Stimulated activated CD4-positive, alpha-beta T cell treated with anti-CD3 and anti-CD28 coated beads, Interleukin-15, amount 100 ng/mL, for 24 hours (primary cell): ENCODE measurements around the gene PLD5.
"Not testable (repeated sequence)": the region's sequence is repeated elsewhere in the genome, so short reads cannot be mapped to it uniquely, and the experiment has no call there.

Experiments used
- DNase-seq: peaks from one replicate; pipeline ENCODE4 v3.0.0-alpha.2; 2020

The PLD5 gene

GRCh38 chr1:242133796-242134195 lies 390.7 kb downstream of the PLD5 start:
- no peak for DNase-seq

- no peak for DNase-seq
Measured at GRCh38 chr1:242133351-242133750, 391.1 kb downstream of the PLD5 start.

DNA sequence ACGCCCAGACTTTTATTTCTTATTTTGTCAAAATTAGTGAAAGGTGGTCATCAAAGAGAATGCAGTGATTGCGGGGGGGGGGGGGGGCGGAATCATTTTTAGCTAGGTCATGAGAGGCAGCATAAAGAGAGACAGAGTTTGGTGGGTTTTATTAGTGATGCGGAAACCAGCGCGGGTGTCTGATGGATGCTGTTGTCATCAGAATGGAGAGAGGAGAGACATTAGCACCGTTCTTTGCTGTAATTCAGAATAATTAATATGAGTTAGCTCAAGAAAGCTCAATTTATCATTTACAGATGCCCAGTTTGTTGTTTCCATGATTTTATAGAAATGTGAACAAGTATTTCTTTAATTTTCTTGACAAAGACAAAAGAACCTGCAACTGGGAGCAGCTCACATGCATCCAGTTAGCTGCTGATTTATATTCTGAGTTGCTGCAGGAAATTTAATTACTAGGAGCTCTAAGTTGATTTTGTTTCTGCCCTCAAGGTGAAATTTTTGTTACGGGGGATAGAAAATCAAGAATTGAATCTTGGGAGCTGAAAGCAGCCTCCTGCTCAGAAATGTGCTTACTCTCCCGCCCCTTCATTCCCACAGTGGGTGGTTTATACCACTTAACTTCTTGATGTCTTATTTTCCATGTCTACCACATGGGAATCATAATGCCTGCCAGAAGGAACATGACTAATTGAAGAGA lies 392.2 kb downstream of the PLD5 start:
- DNase-seq, result no peak

GRCh38 chr1:242128951-242129502 lies 395.5 kb downstream of the PLD5 start:
- no peak for DNase-seq

- DNase-seq, result no peak
Measured at GRCh38 chr1:242120432-242120831, 404.1 kb downstream of the PLD5 start.

DNA sequence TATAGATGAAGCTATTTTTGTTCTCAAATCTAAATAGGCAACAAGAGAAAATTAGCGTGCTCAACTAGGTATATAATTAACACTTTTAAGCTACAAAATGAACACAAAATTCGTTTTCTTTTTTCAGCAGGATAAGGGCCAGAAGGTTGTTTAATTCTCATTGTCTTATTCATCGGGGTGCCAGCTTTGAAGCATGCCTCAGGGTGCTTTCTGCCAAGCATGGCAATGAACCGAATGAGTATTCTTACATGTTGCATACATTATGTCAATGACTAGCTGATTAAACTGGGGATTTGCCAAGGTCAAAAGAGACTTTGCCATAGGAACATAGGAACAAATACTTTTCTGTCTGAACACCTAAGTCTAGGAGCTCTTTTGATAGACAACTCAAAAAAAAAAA lies 423.6 kb downstream of the PLD5 start:
- no peak for DNase-seq

- DNase-seq, result not testable (repeated sequence)
Measured at GRCh38 chr1:242097283-242097682, 427.2 kb downstream of the PLD5 start.

DNA sequence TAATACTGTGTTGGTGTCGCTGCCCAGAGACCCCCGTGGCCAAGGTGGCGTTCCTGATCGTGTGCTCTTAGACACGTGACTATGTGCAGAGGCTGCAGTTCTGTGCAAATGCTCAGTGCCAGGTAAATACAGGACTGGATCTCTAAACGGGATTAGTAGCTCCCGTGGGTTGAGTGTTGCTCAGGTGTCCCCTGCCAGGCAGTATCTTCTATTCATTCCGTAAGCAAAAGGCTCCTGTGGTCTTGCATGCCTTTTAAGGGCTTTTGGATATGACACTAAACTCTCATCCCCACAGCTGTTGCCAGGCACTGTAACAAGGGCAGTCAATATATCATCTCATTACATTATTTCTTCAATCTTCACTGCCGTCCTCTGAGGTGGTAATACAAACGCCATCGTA lies 431.4 kb downstream of the PLD5 start:
- DNase-seq, result no peak

- no peak for DNase-seq
Measured at GRCh38 chr1:242089911-242090310, 434.6 kb downstream of the PLD5 start.

DNA sequence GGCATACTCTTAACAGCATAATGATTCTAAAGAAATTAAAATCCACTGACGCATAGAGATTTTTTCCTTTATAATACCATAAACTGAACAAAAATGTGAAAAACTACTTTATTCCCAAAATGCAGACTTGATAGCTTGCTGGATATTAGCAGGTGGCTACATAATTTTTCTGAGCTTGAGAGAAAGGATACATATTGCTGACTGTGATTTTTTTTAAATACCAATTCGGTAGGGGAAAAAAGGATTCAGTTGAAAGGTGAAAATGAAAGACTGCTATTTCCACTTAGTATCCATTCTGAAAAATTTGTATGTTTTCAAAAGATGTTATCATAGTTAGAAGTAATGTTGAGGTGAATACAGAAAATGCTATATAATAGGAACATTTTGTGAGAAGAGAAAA lies 435.6 kb downstream of the PLD5 start:
- DNase-seq, result no peak

GRCh38 chr1:242086706-242087105 lies 437.8 kb downstream of the PLD5 start:
- no peak for DNase-seq

DNA sequence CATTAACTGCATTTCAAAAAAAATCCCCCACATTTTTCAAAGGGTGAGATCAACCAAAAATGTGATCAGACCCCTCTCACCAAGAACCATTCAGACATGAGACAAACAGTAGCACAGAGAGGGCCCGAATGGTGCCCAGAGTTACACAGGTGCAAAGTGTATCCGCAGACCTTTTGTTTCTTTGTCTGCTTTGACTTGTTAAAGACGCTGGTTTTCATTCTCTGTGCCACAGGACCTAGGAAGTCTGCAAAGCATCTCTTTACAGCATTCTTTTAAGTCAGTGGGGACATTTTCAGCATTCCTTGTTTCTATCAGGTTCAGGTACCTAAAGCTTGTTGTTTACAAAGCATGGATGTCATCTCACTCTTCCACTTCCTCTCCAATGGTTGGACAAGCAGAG lies 438.4 kb downstream of the PLD5 start:
- no peak for DNase-seq

DNA sequence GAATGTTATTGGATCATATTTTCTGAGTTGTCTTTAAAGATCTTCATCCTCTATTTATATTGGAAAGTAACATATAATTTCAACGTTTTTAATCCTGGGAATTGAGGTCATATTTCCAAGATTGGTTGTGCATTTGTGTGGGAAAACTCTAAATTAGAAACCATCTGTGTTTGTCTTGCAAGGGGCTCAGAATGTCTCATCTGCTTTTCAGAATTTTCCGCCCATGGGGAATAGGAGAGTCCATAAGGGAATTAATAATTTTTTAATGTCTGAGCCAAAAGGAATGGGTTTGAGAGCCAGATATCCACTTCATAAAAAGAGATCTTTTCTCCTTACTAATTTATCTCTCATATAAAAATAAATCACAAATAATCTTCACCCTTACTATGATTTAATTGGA lies 440.8 kb downstream of the PLD5 start:
- DNase-seq, result no peak

DNA sequence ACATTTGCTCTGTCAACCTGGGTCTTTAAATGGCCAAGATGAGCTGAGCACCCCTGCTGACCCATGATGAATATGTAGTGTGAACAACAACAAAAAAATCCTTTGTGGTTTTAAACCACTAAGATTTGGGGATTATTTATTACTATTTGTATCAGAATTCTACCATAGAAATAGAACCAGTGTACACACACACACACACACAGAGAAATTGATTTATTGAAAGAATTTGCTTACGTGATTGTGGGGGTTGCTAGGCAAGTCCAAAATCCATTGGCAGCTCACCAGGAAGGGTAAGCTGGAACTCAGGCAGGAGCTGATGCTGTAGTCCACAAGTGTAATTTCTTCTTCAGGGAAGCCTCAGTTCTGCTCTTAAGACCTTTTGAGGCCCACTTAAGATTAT lies 443.1 kb downstream of the PLD5 start:
- DNase-seq, result no peak

DNA sequence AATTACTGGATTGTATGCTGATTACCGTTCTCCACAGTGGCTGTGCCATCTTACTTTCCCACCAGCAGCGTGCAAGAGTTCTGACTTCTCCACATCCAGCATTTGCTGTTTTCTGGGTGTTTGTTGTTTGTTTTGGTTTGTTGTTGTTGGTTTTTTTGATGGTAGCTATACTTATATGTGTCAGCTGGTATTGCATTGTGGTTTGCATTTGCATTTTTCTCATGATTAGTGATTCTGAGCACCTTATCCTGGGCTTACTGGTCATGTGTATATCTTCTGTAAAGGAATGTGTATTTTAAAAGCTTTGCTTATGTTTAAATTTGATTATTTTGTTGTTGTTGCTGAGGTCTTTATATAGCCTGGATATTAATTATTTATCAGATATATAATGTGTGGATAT lies 458.7 kb downstream of the PLD5 start:
- DNase-seq, result no peak

DNA sequence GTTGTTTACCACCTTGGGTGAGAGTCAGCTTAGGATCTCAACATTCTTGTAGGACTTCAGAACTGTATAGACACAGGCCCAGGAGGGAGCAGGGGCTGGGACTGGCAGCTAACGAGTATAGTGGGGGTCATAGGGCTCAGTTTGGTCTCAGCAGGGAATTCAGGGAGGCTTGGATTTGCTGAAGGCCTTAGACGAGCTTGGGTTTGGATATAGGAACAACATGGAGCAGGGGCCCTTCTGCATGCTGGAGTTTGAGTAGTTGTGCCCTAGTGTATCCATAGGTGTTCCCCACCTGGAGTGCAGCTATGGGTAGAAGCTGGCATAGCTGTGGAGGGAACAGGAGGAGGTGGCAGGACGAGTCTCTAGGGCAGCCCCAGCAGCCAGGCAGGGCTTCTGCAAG lies 462.2 kb downstream of the PLD5 start:
- DNase-seq, result no peak

- no peak for DNase-seq
Measured at GRCh38 chr1:242059976-242060375, 464.5 kb downstream of the PLD5 start.

DNA sequence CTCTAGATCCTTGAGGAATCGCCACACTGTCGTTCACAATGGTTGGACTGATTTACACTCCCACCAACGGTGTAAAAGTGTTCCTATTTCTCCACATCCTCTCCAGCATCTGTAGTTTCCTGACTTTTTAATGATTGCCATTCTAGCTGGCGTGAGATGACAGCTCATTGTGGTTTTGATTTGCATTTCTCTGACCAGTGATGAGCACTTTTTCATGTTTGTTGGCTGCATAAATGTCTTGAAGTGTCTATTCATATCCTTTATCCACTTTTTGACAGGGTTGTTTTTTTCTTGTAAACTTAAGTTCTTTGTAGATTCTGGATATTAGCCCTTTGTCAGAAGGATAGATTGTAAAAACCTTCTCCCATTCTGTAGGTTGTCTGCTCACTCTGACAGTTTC lies 465.9 kb downstream of the PLD5 start:
- not testable (repeated sequence) for DNase-seq

DNA sequence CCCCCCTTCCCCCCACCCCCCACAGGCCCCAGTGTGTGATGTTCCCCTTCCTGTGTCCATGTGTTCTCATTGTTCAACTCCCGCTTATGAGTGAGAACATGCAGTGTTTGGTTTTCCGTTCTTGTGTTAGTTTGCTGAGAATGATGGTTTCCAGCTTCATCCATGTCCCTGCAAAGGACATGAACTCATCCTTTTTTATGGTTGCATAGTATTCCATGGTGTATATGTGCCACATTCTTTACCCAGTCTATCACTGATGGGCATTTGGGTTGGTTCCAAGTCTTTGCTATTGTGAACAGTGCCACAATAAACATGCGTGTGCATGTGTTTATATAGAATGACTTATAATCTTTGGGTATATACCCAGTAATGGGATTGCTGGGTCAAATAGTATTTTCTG lies 466.3 kb downstream of the PLD5 start:
- not testable (repeated sequence) for DNase-seq

DNA sequence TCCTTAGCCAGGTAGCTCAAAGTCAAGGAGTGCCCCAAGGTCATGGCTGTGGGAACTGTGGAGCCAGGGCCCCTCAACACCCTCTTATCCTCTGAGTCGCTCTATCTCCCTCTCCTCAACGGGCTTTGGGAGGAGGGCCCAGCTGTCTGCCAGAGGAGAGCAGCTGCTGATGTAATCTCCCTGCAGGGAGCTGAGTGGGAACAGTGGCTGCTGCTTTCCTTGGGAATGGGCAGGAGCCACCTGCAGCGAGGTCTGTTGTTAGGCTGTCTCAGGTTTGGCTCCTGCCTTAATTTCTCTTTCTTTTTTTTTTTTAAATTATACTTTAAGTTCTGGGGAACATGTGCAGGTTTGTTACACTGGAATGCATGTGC lies 466.8 kb downstream of the PLD5 start:
- DNase-seq, result no peak

GRCh38 chr1:242056988-242057744 lies 467.3 kb downstream of the PLD5 start:
- DNase-seq, result no peak

DNA sequence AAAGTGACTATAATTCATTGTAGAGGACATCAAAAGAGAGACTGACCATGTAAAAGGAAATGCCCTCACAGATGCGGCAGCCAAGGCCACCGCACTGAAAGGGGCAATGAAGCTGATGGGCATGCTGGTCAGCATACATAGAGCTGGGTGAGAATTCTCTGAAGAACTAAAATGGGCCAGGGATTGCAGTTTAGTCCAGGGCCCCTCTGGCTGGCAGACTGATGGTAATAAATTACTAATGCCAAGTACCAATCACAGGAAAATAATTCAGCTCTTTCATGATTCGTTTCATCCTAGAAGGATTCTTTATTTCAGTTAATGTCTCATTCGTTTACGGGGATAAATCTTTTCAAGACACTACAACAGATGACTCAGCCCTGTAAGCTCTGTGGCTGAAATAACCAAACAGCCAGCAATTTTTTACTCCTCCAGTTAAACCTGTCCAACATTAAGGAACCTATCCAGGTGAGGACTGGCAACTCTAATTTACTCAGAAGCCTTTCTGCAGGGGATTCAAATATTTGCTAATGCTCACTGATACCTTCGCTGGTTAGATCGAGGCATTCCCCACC lies 468.7 kb downstream of the PLD5 start:
- DNase-seq, result no peak

DNA sequence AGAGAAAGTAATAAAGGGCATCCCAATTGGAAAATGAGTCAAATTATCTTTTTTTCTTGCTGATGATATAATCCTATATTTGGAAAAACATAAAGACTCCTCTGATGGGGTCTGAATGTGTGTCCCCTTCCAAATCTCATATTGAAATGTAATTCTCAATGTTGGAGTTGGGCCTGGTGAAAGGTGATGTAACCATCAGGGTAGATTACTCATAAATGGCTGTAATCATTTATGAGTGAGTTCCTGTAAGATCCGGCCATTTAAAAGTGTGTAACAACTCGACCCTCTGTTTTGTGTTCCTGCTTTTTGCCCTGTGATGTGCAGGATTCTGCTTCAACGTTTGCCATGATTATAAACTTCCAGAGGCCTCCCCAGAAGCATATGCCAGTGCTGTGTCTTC lies 481.3 kb downstream of the PLD5 start:
- DNase-seq, result no peak

GRCh38 chr1:242034392-242034791 lies 490.1 kb downstream of the PLD5 start:
- DNase-seq, result no peak
